PC-3 (cell line): Measurements from ENCODE around the gene TRMO.

Experiments
- CTCF ChIP-seq: fragments of 300-600 bp; sonication (generic); conservative IDR thresholded peaks from 2 replicates; pipeline ENCODE4 v1.5.1; 2017; ENCODE audit warnings: antibody characterized with exemption, low read depth, mild to moderate bottlenecking, low read length
- EZH2 ChIP-seq: fragments of 300-600 bp; sonication (generic); IDR thresholded peaks from one replicate; pipeline ENCODE4 v1.6.1; 2017; ENCODE audit warnings: antibody characterized with exemption, mild to moderate bottlenecking, low read length; ENCODE audit not compliant: unreplicated experiment
- EZH2phosphoT487 ChIP-seq: fragments of 300-600 bp; sonication (generic); IDR thresholded peaks from 2 replicates; pipeline ENCODE4 v1.6.1; 2018; ENCODE audit warnings: mild to moderate bottlenecking, antibody characterized with exemption, low read length, borderline replicate concordance

DNA sequence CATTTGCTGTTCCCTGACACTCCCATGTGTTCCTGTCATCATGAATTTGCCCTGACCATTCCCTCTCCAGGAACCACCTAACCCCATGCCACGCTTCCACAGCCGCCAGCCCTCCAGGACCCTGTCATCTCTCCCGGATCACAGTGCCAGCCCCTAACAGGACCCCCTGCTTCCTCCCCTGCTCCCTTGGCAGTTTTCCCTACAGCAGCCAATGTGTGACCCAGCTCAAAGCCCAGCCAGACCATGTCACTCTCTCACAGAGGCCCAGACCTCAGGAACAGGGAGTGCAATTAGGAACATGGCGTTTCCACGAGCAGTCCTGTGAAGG is 61.2 kb downstream of the TRMO start:
- no peak for TF ChIP-seq CTCF
- no peak for TF ChIP-seq EZH2
- no peak for TF ChIP-seq EZH2phosphoT487
